ENCODE data around the gene EP300.
"Not testable (repeated sequence)": the region's sequence is repeated elsewhere in the genome, so short reads cannot be mapped to it uniquely, and the experiment has no call there.

The EP300 gene

DNA sequence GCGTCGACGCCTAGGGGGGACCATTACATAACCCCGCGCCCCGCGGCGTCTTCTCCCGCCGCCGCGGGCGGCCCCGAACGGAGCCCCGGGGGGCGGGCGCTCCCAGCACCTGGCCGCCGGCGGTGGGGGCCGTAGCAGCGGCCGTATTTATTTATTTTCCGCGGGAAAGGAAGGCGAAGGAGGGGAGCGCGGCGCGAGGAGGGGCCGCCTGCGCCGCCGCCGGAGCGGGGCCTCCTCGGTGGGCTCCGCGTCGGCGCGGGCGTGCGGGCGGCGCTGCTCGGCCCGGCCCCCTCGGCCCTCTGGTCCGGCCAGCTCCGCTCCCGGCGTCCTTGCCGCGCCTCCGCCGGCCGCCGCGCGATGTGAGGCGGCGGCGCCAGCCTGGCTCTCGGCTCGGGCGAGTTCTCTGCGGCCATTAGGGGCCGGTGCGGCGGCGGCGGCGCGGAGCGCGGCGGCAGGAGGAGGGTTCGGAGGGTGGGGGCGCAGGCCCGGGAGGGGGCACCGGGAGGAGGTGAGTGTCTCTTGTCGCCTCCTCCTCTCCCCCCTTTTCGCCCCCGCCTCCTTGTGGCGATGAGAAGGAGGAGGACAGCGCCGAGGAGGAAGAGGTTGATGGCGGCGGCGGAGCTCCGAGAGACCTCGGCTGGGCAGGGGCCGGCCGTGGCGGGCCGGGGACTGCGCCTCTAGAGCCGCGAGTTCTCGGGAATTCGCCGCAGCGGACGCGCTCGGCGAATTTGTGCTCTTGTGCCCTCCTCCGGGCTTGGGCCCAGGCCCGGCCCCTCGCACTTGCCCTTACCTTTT, at the start of gene EP300:
EP300 (plus strand) TSS at position 570 of the 795 bp plus-strand sequence. CDS start 413 bp downstream, outside the sequence.
- H3K4me3 ChIP-seq (ENCODE audit: control insufficient read depth, low read depth, low read length), result peak within 1 kb of the TSS; percentile 83
- DNase-seq (ENCODE audit: low read depth), result peak; percentile 69
- no peak for TF ChIP-seq CTCF (conservative IDR thresholded peaks at IDR 0.05; ENCODE audit: control insufficient read depth, insufficient read depth, low read depth, low read length)

GRCh38 chr22:41043722-41044121, 48.7 kb upstream of the EP300 start:
- no peak for TF ChIP-seq CTCF (conservative IDR thresholded peaks at IDR 0.05; ENCODE audit: control insufficient read depth, insufficient read depth, low read depth, low read length)
- no peak for DNase-seq (ENCODE audit: low read depth)
- H3K4me3 ChIP-seq (ENCODE audit: control insufficient read depth, low read depth, low read length), result no peak overlapping the region

- H3K4me3 ChIP-seq (ENCODE audit: control insufficient read depth, low read depth, low read length); DNase-seq (ENCODE audit: low read depth): not testable (repeated sequence)
These were observed 46.8 kb upstream of the EP300 start for GRCh38 chr22:41045575-41045974.

GRCh38 chr22:41047801-41048211, 44.6 kb upstream of the EP300 start:
- no peak for TF ChIP-seq CTCF (conservative IDR thresholded peaks at IDR 0.05; ENCODE audit: control insufficient read depth, insufficient read depth, low read depth, low read length)
- H3K4me3 ChIP-seq (ENCODE audit: control insufficient read depth, low read depth, low read length), result no peak overlapping the region
- DNase-seq (ENCODE audit: low read depth), result peak; percentile 7

DNA sequence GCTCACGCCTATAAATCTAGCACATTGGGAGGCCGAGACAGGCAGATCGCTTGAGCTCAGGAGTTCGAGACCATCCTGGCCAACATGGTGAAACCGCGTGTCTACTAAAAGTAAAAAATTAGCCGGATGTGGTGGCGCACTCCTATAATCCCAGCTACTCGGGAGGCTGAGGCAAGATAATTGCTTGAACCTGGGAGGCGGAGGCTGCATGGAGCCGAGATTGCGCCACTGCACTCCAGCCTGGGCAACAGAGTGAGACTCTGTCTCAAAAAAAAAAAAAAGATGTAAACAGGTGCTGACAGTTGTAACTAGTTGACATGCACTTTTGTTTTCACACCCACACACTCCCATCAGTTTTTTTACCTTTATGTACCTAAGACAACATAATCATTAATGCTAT, 44.0 kb upstream of the EP300 start:
- DNase-seq (ENCODE audit: low read depth); H3K4me3 ChIP-seq (ENCODE audit: control insufficient read depth, low read depth, low read length): not testable (repeated sequence)

GRCh38 chr22:41048791-41049717, 43.3 kb upstream of the EP300 start:
- peak; percentile 60 for DNase-seq (ENCODE audit: low read depth)
- TF ChIP-seq CTCF (conservative IDR thresholded peaks at IDR 0.05; ENCODE audit: control insufficient read depth, insufficient read depth, low read depth, low read length), result no peak
- H3K4me3 ChIP-seq (ENCODE audit: control insufficient read depth, low read depth, low read length), result peak overlapping the region; percentile 26

DNA sequence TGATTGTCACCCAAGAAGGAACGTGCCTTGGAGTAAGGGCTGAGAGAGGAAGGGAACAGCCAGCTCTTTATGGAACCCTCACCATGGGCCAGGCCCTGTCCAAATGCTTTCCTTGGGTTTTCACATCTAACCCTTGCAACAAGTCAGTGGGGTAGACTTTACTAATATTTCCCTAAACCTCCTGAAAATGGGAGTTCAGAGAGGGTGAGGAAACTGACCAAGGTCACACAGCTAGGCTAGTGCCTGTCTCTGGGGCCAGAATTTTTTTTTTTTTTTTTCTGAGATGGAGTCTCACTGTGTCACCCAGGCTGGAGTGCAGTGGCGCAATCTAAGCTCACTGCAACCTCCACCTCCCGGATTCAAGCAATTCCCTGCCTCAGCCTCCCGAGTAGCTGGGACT, 42.6 kb upstream of the EP300 start:
- DNase-seq (ENCODE audit: low read depth); H3K4me3 ChIP-seq (ENCODE audit: control insufficient read depth, low read depth, low read length): not testable (repeated sequence)

DNA sequence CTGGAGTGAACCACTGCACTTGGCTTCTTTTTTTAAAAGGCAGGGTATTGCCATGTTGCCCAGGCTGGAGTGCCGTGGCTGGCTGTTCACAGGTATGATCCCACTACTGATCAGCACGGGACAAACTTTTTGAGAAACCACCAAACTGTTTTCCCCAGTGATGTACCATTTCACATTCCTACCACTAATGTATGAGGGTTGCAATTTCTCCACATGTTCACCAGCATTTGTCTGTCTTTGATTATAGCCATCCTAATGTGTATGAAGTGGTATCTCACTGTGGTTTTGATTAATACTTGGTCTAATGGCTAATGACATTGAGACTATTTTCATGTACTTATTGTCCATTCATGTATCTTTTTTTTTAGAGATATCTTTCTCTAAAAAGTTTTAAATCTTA, 41.5 kb upstream of the EP300 start:
- DNase-seq (ENCODE audit: low read depth), result peak; percentile 30
- TF ChIP-seq CTCF (conservative IDR thresholded peaks at IDR 0.05; ENCODE audit: control insufficient read depth, insufficient read depth, low read depth, low read length), result peak; percentile 23
- H3K4me3 ChIP-seq (ENCODE audit: control insufficient read depth, low read depth, low read length), result no peak overlapping the region

Measured in fibroblast of mammary gland (primary cell).